Posterior vena cava (tissue), 2 donors: ENCODE measurements around the gene PKHD1. TPM values are rescaled to one million over a fixed set of nuclear protein-coding genes. Genes with fewer than 3 reads are reported as not detected.

Experiments used
- DNase-seq: peaks from one replicate; pipeline ENCODE4 v3.0.0-alpha.2; 2020; ENCODE audit warnings: low spot score
- intact Hi-C, 2 donors: fragments of 100-400 bp; cut with DNase I; formaldehyde crosslinking; loops; one replicate each; pipeline versions ENCODE4 v1.14.1 to v1.14.2; 2022 to 2023
- long read RNA-seq, 2 donors: library from polyadenylated mRNA; unstranded; transcript quantifications; one replicate each; pipeline ENCODE4 v2.0.0, GENCODE V29; 2020 to 2021
- total RNA-seq, 2 donors: library from RNA; stranded (reverse); fragmentation: NEBNext Ultra II Directional; extraction: Animal tissue kit (Norgen Biotek cat#: 25700); gene quantifications; one replicate each; pipeline ENCODE4 v1.2.1, GENCODE V29; 2021
- donor health status: DM: yes; HTN: yes; CAD: no.
- donor health status: DM: yes; HTN: yes; CAD: no.

Gene PKHD1, protein sequence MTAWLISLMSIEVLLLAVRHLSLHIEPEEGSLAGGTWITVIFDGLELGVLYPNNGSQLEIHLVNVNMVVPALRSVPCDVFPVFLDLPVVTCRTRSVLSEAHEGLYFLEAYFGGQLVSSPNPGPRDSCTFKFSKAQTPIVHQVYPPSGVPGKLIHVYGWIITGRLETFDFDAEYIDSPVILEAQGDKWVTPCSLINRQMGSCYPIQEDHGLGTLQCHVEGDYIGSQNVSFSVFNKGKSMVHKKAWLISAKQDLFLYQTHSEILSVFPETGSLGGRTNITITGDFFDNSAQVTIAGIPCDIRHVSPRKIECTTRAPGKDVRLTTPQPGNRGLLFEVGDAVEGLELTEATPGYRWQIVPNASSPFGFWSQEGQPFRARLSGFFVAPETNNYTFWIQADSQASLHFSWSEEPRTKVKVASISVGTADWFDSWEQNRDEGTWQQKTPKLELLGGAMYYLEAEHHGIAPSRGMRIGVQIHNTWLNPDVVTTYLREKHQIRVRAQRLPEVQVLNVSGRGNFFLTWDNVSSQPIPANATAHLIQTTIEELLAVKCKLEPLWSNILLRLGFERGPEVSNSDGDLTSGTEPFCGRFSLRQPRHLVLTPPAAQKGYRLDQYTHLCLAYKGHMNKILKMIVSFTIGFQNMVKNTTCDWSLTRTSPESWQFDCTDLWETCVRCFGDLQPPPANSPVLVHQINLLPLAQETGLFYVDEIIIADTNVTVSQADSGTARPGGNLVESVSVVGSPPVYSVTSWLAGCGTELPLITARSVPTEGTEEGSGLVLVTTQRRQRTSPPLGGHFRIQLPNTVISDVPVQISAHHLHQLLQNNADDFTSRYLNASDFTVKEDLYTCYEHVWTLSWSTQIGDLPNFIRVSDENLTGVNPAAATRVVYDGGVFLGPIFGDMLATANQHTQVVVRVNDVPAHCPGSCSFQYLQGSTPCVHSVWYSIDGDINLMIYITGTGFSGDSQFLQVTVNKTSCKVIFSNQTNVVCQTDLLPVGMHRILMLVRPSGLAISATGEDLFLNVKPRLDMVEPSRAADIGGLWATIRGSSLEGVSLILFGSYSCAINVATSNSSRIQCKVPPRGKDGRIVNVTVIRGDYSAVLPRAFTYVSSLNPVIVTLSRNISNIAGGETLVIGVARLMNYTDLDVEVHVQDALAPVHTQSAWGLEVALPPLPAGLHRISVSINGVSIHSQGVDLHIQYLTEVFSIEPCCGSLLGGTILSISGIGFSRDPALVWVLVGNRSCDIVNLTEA (N-terminal part only)
- total RNA-seq = not detected
- long read RNA-seq, donor 1 = 0 reads
- long read RNA-seq, donor 2 = 0 reads

- DNase-seq = no peak
- intact Hi-C loops = no loop called here
Measured at GRCh38 chr6:52087498-52087999, at the start of gene PKHD1. TSS of gene PKHD1 (minus strand) at chr6:52087613. CDS start at chr6:52084933, 2,680 bp downstream.

DNA sequence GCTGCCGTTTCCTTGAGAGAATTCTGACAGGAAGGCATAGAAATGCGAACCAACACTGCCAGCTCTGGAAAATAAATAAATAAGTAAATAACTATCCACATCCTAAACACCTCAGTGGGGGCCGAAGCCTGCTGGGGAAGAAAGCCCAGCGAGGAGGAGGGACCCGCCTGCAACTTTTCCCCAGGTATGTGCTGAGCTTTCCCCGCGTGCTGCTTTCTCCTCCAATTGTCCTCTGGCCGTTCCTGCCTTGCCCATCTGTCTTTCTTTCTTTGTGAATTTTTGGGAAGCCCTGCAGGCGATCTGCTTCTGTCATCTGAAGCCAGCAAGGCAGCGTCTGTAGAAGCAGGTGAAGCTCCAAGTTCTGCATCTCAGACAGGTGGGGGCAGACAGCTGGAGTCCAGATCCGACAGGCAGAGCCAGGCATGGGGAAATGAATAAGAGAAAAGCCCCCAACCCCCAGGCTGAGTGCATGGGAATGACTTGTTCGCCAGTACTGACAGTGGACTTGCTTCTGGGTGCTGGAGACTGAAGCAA, 49.6 kb upstream of the PKHD1 start:
- no peak for DNase-seq
- intact Hi-C loops = no loop called here

DNA sequence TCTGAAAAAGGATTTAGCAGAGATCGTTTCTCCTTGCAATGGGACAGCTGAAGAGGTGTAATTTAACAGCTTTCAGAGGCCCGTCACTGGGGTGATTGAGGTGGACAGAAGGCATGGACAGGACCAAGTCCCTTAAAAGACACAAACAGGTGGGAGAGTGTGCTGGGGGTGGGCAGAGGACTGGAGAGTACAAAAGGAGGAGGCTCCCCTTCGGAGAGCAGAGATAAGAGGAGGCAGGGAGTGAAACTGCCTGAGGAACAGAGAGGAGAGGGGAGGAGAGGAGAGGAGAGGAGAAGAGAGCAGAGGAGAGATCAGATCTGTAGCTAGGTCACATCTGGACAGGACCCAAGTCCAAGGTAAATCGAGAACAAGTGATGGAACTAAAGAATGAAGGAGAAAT, 48.6 kb upstream of the PKHD1 start:
- intact Hi-C loops = no loop called here

GRCh38 chr6:52135217-52135616, 47.8 kb upstream of the PKHD1 start:
- no peak for DNase-seq
- intact Hi-C loops = no loop called here

More for the DNA sequence above, 48.6 kb upstream of the PKHD1 start:
- no peak for DNase-seq

DNA sequence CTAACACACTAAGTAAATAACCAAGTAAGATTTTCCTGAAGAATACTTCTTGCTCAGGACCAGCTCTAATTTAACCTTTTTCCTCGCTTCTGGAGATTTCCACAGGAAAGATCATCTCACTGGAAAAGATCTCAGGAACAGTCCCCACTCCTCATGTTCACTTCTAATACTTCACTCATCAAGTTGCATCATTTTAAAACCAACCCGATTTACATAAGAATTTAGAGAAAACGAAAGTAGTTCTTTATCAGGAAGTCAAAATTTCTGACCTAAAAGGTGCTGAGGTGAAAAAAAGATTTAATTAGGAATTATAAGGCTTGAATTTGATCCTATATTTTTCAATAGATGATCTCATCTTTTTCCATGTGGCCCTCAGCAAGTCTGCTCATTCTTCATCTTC, 46.6 kb upstream of the PKHD1 start:
- intact Hi-C loops = no loop called here
- no peak for DNase-seq

DNA sequence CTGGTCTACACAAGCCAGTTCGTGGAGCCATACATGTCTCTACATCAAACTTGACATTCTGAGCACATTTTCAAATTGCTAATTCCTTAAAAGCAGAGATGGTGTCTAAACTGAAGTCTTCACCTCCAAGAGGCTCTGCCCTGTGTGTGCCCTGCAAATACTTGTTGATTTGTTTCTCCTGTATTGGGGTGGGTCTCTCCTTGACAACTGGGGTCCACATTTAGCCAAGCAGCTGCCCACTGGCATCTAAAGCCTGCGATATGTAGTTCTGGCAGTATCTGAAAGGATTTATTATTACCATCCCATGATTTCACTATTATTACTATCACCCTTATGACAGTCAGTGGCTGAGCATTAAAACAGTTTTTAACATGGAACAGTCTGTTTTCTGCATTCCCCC, 45.9 kb upstream of the PKHD1 start:
- intact Hi-C loops = no loop called here

GRCh38 chr6:52132292-52132691, 44.9 kb upstream of the PKHD1 start:
- intact Hi-C loops = no loop called here
- DNase-seq = no peak

More for the DNA sequence above, 45.9 kb upstream of the PKHD1 start:
- no peak for DNase-seq

GRCh38 chr6:52130440-52130839, 43.0 kb upstream of the PKHD1 start:
- no peak for DNase-seq
- intact Hi-C loops = no loop called here

DNA sequence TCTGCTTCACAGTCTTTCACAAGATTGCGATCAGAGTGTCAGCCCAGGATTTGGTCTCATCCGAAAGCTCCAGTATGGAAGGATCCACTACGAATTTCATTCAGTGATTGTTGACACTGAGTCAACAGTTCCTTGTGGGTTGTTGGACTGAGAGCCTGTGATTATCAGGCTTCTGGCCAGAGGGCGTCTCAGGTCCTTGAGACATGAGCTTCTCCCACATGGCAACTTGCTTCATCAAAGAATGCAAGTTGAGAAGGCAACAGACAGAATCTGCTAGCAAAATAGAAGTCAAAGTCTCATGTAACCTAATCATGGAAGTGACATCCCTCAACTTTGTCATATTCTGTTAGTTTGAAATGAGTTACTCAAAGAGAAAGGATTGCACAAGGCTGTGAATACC, 40.5 kb upstream of the PKHD1 start:
- DNase-seq = no peak
- intact Hi-C loops = no loop called here

DNA sequence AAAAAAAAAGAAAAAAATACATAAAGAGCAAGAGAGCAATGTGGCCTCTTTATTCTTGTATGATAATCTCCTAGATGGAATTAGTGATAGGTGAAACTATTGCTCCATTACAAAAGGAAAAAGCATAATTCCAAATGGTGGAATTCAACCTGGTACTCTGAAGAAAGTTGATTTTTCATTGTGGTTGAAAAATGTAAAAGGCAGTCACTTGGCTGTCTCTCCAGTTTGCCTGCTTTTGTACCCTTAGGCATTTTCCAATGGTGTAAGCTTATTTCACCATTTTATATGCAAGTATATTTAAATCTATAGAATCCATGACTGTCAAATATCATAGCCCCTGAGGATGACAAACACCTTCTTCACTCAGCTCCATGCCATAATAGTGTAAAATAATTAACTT, 38.8 kb upstream of the PKHD1 start:
- intact Hi-C loops = no loop called here
- DNase-seq = no peak

GRCh38 chr6:52125572-52125971, 38.2 kb upstream of the PKHD1 start:
- intact Hi-C loops = no loop called here
- no peak for DNase-seq

DNA sequence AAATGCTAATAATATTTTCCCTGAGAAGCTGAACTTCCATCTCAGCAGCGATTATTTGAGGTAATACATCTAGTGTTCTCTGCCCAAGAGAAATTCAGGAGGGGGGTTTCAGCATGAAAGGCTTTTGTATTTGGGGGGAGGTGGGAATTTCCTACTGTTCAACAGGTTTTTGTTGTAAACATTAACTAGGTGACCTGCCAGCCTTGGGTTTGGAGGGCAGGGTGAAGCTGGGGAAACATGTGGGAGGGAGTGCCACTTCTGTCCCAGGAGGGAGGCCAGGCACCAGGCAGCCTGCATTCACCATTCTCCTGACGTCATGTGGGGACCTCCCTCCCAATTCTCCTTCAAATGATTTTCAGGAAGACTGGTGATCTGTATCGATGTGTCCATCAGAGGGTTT, 37.7 kb upstream of the PKHD1 start:
- no peak for DNase-seq
- intact Hi-C loops = no loop called here

DNA sequence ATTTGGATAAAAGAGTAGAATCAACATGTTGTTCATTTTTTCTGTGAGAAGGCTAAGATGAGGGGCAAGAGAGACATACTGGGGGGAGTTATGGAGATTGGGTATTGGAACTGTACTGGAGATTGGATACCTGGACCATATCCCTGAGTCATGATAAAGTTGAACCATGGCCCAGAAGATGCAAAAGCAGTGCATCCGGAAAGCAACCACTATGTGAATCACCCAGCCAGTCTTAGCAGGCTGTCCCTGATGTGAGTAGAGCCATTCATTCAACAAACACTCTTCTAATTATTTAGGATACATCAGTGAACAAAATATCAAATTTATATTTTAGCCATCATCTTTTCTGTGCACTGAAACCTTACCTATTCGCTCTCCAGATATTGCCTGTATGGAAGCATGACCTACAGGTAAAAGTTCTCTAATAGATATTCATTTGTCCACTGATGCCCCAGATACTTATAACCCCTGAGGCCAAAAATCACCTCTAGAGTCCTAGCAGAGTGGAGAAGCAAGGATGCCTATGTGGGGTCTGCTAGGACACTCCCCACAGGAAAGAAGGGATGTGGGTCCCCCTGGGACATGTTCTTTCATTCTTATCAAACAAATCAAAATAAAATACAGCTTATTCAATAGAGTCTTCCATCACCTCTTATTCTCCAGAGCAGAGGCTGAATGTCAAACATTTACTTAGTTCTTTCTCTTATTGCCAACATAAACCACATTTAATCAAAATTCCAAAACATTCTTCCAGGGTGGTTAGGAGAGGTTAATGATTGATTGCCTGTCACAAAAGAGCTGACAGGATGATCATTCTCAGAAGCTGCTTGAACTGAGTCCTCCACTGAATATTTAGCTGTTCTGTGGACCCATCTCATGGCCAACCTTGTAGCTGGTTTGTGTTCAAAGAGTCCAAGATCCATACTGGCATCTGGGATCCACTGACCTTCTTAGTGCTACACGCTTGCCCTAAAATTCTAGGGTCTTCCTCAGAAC, 37.0 kb upstream of the PKHD1 start:
- intact Hi-C loops = no loop called here
- no peak for DNase-seq

- DNase-seq = no peak
- intact Hi-C loops = no loop called here
Measured at GRCh38 chr6:52123251-52123650, 35.8 kb upstream of the PKHD1 start.

GRCh38 chr6:52117352-52117751, 29.9 kb upstream of the PKHD1 start:
- intact Hi-C loops = no loop called here
- DNase-seq = no peak

DNA sequence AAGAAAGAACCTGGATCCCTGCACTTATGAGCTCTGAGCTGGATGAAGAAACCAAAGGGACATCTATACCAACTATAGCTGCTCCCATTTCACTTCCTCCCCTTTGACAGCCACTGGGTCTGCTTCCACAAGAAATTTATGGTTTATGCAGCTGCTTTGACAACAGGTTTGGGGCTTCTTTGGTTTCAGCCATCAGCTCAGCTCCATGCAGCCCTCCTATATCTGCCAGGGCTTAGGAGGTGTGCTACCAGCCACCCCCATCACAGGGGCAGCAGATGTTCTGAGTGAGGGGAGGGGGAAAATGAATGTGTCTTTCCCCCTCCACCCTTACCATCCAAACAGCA, 29.2 kb upstream of the PKHD1 start:
- DNase-seq = no peak
- intact Hi-C loops = no loop called here

DNA sequence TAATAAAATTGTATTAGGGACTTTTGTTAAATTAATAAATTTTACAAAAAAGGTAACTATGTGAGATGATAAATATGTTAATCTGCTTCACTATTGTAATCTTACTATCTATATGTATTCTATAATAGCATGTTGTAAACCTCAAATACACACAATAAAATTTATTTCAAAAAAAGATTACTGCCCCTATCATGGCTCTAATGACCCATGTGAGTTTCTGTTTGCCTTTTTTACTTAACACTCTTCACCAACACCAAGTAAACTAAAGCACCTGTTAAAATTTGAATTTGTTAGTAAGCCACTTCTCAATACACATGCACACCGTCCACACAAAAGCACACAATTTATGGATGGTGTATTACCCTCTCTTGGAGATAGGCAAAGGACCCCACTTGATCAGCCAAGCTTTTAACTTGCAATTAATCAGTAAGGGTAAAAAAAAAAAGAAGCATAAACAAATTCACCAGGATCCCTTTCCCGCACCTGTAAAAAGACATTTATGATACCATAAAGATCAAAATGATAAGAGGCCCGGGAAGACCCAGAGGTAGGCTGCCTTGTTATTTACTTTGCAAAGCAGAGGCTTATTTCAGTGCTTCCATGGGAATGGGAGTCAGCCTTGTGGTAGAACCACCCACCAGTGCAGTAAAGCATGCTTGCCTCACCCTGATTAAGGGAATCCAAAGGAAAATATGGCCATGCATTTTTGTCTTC, 28.6 kb upstream of the PKHD1 start:
- intact Hi-C loops = no loop called here
- DNase-seq = no peak
